LNCaP clone FGC (cell line): ENCODE results near the gene PPP1R2B.
"Not testable (repeated sequence)": the region's sequence is repeated elsewhere in the genome, so short reads cannot be mapped to it uniquely, and the experiment has no call there.

Experiments used
- DNase-seq: peaks from one replicate; pipeline ENCODE4 v3.0.0-alpha.2; 2011; ENCODE audit warnings: low read depth
- H3K4me3 ChIP-seq: 2 replicates; pipeline ENCODE4 v1.5.1; 2011; ENCODE audit warnings: mild to moderate bottlenecking, low read depth, low read length, control low read depth
- CTCF ChIP-seq: IDR thresholded peaks from 2 replicates; pipeline ENCODE4 v1.5.1; 2012; ENCODE audit warnings: mild to moderate bottlenecking; ENCODE audit not compliant: control insufficient read depth, insufficient read depth; ENCODE audit errors: extremely low read depth

PPP1R2B gene

GRCh38 chr5:156836846-156837245 is 13.2 kb upstream of the PPP1R2B start:
- no peak for DNase-seq
- H3K4me3 ChIP-seq: no peak overlapping the region
- TF ChIP-seq CTCF: no peak

GRCh38 chr5:156838961-156839360 is 11.1 kb upstream of the PPP1R2B start:
- DNase-seq: no peak
- no peak overlapping the region for H3K4me3 ChIP-seq
- no peak for TF ChIP-seq CTCF

GRCh38 chr5:156841737-156842136 is 8.4 kb upstream of the PPP1R2B start:
- H3K4me3 ChIP-seq: no peak overlapping the region
- no peak for TF ChIP-seq CTCF
- DNase-seq: no peak

GRCh38 chr5:156846914-156847313 is 3.2 kb upstream of the PPP1R2B start:
- no peak for TF ChIP-seq CTCF

GRCh38 chr5:156848447-156848846 is 1.6 kb upstream of the PPP1R2B start:
- not testable (repeated sequence) for H3K4me3 ChIP-seq, DNase-seq

More at GRCh38 chr5:156846914-156847313, 3.2 kb upstream of the PPP1R2B start:
- DNase-seq: no peak
- H3K4me3 ChIP-seq: no peak overlapping the region

GRCh38 chr5:156851880-156852279 is 1.8 kb downstream of the PPP1R2B start:
- no peak for TF ChIP-seq CTCF
- H3K4me3 ChIP-seq: no peak overlapping the region
- DNase-seq: no peak

- not testable (repeated sequence) for H3K4me3 ChIP-seq, DNase-seq
Observed at GRCh38 chr5:156853055-156853454, 3.0 kb downstream of the PPP1R2B start.

GRCh38 chr5:156865427-156865826 is 15.3 kb downstream of the PPP1R2B start:
- no peak for TF ChIP-seq CTCF

More at GRCh38 chr5:156865427-156865826, 15.3 kb downstream of the PPP1R2B start:
- DNase-seq: no peak
- no peak overlapping the region for H3K4me3 ChIP-seq
